Measurements from ENCODE around the gene ZNF576. TPM values are rescaled to one million over a fixed set of nuclear protein-coding genes. Genes with fewer than 3 reads are reported as not detected.
A peak's percentile ranks its signal among the peaks of the same experiment; 100 is the strongest.

The ZNF576 gene
- total and polyA plus RNA-seq, 7 donors: 10.3 to 22.7 (median 16.0) TPM

DNA sequence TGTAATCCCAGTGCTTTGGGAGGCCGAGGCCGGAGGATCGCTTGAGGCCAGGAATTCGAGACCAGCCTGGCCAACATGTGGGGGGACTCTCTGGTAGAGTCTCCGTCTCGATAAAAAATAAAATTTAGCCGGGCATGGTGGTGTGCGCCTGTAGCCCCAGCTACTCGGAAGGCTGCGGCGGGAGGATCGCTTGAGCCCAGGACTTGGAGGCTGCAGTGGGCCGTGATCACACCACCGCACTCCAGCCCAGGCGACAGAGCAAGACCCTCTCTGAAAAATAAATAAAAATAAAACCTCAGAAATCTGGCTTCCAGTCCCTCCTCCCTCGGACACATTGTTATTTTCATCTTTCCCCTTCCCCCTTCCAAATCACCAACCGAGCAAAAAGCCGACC is 793 bp upstream of the ZNF576 start:
- DNase-seq: no peak
- Histone ChIP-seq H3K27ac (peak overlapping the region; percentile 99), H3K27me3 (ENCODE audit: insufficient read depth in 3 of 3, low read length in 2 of 3) (no peaks in the 10 kb centered on the region), H3K36me3 (ENCODE audit: insufficient read depth in 1 of 2, low read depth in 1 of 2) (peaks cover 0 to 63% of the 10 kb centered on the region in 2 donors), H3K4me1 (peaks cover 26% of the 10 kb centered on the region), H3K4me3 (peak overlapping the region; percentile 89), H3K9me3 (no peaks in the 10 kb centered on the region)
- ATAC-seq: peak; percentile 15 to 39 (median 26)
- intact Hi-C loops (cut with DNase I): loop anchor here (2.0 to 10.0 kb wide), 3 partner anchors 19 to 63 kb away; partner anchors contain the start of gene ZNF575 (in 2 of the 2)
- TF ChIP-seq CTCF (IDR thresholded peaks at IDR 0.05): no peak
- WGBS, 3 donors: 0 to 1% (median 1%) methylated on average over 18 of the region's 18 CpGs

DNA sequence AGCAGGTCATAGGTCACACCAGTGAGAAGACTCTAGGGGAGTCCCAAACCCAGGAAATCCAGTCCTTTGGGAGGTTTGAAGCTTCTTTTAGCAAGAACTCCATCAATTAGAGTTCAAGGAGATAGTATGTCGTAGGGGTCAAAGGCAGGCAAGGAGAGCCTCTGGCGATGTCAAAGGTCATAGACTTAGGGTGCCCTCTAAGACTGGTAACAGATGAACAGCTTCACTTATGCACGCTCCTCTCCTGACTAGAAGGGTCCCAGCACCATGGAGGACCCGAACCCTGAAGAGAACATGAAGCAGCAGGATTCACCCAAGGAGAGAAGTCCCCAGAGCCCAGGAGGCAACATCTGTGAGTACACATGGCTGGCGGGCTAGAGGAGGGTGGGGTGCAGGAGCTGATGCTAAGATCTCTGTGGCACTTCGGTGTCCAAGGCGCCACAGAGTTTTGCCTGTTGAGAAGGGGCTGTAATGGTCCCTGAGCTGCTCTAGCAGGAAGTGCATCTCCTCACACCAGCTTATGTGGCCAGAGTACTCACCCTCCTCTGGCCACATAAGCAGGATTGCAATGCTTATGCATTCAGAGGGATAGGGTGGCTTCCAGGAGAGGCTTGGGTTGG is 557 bp downstream of the ZNF576 start:
- peaks cover 26% of the 10 kb centered on the region for H3K4me1 ChIP-seq
- no peak for DNase-seq
- no peaks in the 10 kb centered on the region for H3K9me3 ChIP-seq
- no peaks in the 10 kb centered on the region for H3K27me3 ChIP-seq (ENCODE audit: insufficient read depth in 3 of 3, low read length in 2 of 3)
- WGBS, 3 donors: 16 to 26% (median 18%) methylated on average over 7 of the region's 7 CpGs
- intact Hi-C loops (cut with DNase I): loop anchor here (5.0 to 10.0 kb wide), 2 partner anchors 62 to 65 kb away; partner anchors contain the start of gene ZNF575 (in 2 of the 2)
- TF ChIP-seq CTCF (IDR thresholded peaks at IDR 0.05): no peak
- H3K27ac ChIP-seq: peak overlapping the region; percentile 99
- H3K36me3 ChIP-seq (ENCODE audit: insufficient read depth in 1 of 2, low read depth in 1 of 2): peaks cover 3 to 63% of the 10 kb centered on the region in 2 donors
- no peak for ATAC-seq
- H3K4me3 ChIP-seq: peak overlapping the region; percentile 89

GRCh38 chr19:43597876-43598275 is 1.5 kb downstream of the ZNF576 start:
- Histone ChIP-seq H3K4me3 (peak overlapping the region; percentile 89), H3K4me1 (peaks cover 26% of the 10 kb centered on the region), H3K36me3 (ENCODE audit: insufficient read depth in 1 of 2, low read depth in 1 of 2) (peaks cover 3 to 63% of the 10 kb centered on the region in 2 donors), H3K9me3 (no peaks in the 10 kb centered on the region), H3K27ac (no peak overlapping the region), H3K27me3 (ENCODE audit: insufficient read depth in 3 of 3, low read length in 2 of 3) (no peaks in the 10 kb centered on the region)
- ATAC-seq (no peak), DNase-seq (no peak)
- WGBS, 3 donors: 49 to 54% (median 51%) methylated on average over 5 of the region's 5 CpGs
- no peak for TF ChIP-seq CTCF (IDR thresholded peaks at IDR 0.05)
- intact Hi-C loops (cut with DNase I): loop anchor here (5.0 to 10.0 kb wide), 2 partner anchors 63 to 66 kb away; partner anchors contain the start of gene ZNF575 (in 2 of the 2)

DNA sequence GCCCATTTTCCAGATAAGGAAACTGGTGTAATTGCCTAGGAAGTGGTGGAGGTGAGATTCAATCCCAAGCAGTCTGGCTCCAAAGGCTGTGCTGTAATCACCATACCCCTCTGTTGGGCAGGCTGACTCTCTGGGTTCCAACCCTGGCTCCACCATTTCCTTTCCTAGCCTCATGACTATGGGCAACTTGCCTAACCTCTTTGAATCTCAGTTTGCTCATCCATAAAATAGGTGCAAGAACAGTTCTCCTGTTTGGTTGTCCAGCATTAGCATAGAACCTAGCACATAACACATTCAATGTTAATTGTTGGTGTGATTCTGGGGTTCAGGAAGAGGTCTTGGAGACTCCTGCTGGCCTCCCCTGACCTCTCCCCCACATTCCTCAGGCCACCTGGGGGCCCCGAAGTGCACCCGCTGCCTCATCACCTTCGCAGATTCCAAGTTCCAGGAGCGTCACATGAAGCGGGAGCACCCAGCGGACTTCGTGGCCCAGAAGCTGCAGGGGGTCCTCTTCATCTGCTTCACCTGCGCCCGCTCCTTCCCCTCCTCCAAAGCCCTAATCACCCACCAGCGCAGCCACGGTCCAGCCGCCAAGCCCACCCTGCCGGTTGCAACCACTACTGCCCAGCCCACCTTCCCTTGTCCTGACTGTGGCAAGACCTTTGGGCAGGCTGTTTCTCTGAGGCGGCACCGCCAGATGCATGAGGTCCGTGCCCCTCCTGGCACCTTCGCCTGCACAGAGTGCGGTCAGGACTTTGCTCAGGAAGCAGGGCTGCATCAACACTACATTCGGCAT is 2.2 kb downstream of the ZNF576 start:
- DNase-seq (no peak), ATAC-seq (no peak)
- H3K4me1 ChIP-seq: peaks cover 26% of the 10 kb centered on the region
- WGBS, 3 donors: 89 to 95% (median 94%) methylated on average over 19 of the region's 19 CpGs
- TF ChIP-seq CTCF (IDR thresholded peaks at IDR 0.05): no peak
- H3K4me3 ChIP-seq: no peak overlapping the region
- intact Hi-C loops (cut with DNase I): loop anchor here (5.0 to 10.0 kb wide), 2 partner anchors 64 to 66 kb away; partner anchors contain the start of gene ZNF575 (in 2 of the 2)
- H3K9me3 ChIP-seq: no peaks in the 10 kb centered on the region
- H3K27ac ChIP-seq: no peak overlapping the region
- H3K36me3 ChIP-seq (ENCODE audit: insufficient read depth in 1 of 2, low read depth in 1 of 2): peaks cover 3 to 58% of the 10 kb centered on the region in 2 donors
- no peaks in the 10 kb centered on the region for H3K27me3 ChIP-seq (ENCODE audit: insufficient read depth in 3 of 3, low read length in 2 of 3)

Measured in psoas muscle (tissue), 8 donors.